ENCODE results near the gene MBIP.
A peak's percentile ranks its signal among the peaks of the same experiment; 100 is the strongest.
"Not testable (repeated sequence)": the region's sequence is repeated elsewhere in the genome, so short reads cannot be mapped to it uniquely, and the experiment has no call there.

Gene MBIP, protein sequence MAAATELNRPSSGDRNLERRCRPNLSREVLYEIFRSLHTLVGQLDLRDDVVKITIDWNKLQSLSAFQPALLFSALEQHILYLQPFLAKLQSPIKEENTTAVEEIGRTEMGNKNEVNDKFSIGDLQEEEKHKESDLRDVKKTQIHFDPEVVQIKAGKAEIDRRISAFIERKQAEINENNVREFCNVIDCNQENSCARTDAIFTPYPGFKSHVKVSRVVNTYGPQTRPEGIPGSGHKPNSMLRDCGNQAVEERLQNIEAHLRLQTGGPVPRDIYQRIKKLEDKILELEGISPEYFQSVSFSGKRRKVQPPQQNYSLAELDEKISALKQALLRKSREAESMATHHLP

DNA sequence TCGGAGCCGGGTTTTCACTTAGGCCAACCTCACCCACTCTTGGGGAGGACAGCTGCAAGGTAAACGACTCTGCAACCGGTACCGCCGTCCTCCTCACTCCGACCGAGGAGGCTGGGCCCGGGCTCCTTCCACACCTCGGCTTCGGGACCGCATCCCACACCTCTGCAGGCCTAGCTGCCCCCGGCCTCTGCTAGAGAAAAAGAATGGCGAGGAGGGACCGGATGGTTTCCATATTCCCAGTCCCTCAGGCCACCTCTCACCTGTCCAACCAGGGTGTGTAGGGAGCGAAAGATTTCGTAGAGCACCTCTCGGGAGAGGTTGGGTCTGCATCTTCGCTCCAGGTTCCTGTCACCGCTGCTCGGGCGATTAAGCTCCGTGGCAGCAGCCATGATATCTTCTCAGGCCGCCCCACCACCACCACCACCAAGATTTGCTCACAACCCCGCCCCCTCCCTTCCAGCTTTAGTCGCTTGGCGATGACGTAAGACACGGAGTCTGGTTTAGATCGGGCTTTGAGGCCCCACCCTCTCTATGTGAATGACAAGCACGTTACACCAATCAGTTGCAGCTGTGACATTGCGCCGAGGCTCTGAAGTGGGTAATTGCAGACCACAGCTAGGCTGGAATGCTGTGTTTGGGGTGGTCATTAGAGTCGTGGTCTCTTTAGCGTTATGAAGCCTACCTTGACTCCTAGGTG is at the start of gene MBIP:
Gene MBIP, minus strand, starts transcription at position 438 of the 697 bp plus-strand sequence. Its CDS starts 49 bp downstream, at position 389.
- peak; percentile 98 for DNase-seq

- DNase-seq: no peak
Measured at GRCh38 chr14:36367985-36368774, 47.7 kb upstream of the MBIP start.

- DNase-seq: no peak
Measured at GRCh38 chr14:36365766-36366165, 45.3 kb upstream of the MBIP start.

GRCh38 chr14:36363704-36364103 is 43.3 kb upstream of the MBIP start:
- DNase-seq: peak; percentile 62

DNA sequence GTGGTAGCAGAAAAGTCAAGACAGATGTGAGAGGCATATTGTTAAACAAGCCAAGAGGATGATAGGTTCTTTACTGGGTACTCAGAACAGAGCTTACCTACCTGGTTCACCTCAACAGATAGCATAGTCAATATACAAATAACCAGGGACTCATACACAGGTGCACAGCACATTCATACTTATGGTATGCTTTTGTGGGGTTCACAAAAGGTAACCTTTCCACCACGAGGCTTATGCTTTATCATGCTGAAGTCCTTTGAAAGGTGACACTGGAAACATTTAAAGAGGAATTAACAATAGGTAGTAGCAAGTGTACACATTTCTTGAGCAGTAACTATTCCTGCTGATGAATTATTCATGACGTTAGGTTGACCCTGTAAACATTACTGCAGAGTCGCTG is 42.2 kb upstream of the MBIP start:
- no peak for DNase-seq

GRCh38 chr14:36361210-36361853 is 40.9 kb upstream of the MBIP start:
- DNase-seq: no peak

GRCh38 chr14:36356862-36357261 is 36.4 kb upstream of the MBIP start:
- no peak for DNase-seq

GRCh38 chr14:36346052-36346451 is 25.6 kb upstream of the MBIP start:
- DNase-seq: no peak

GRCh38 chr14:36344211-36344610 is 23.8 kb upstream of the MBIP start:
- no peak for DNase-seq

DNA sequence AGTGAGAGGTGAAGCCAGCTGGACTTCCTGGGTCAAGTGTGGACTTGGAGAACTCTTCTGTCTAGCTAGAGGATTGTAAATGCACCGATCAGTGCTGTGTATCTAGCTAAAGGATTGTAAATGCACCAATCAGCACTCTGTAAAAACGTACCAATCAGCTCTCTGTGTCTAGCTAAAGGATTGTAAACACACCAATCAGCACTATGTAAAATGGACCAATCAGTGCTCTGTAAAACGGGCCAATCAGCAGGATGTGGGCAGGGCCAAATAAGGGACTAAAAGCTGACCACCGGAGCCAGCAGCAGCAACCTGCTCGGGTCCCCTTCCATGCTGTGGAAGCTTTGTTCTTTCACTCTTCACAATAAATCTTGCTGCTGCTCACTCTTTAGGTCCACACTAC is 21.4 kb upstream of the MBIP start:
- not testable (repeated sequence) for DNase-seq

DNA sequence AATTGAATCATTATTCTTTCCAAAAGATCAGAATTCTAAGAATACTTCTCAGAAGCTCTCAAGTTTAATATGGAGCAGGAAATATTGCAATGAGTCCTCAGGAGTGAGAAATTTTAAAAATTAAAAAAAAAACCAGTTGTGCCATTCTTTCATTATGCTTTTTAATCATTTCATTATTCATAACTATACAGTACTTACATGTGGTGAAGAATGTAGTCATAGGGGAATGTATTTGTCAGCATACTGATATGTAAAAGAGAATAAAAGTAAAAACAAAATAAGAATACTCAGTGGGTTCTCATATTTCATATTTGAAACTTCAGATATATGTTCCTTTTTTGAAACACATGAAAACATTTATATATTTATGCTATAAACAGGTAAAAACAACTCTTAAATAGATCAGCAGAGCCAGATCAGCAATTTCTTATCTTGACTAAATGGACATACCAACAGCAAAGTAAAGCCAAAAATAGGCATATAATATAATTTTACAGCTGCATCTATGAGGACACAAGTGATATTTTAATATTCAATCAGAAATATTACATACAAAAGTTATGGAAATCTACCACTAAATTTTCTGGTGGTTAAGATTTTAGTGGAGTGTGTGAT is 19.9 kb upstream of the MBIP start:
- DNase-seq: no peak

GRCh38 chr14:36339816-36340215 is 19.4 kb upstream of the MBIP start:
- DNase-seq: no peak

DNA sequence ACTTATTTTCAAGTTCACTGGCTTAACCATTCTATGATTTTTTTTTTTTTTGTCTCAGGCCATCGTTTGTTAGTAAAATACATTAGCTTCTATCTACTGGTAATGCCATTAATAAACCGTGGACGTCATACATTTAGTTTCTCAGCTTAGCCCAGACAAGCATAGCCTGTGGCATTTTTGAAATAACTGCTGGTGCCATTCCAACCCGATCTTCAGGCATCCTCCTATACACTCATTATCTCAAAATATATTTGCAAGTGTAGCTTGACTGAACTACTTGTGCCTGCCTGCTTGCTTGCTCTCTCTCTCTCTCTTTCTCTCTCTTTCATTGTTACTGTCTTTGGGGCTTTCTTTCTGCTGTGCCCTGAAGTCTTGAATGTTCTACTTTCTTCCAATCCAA is 12.7 kb upstream of the MBIP start:
- no peak for DNase-seq

DNA sequence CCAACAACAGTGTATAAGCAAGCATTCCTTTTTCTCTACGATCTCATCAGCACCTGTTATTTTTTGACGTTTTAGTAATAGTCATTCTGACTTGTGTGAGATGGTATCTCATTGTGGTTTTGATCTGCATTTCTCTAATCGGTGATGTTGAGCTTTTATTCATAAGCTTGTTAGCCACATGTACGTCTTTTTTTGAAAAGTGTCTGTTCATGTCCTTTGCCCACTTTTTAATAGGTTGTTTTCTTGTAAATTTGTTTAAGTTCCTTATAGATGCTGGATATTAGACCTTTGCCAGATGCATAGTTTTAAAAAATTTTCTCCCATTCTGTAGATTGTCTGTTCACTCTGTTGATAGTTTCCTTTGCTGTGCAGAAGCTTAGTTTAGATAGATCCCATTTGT is 7.1 kb upstream of the MBIP start:
- DNase-seq: not testable (repeated sequence)

GRCh38 chr14:36325853-36326252 is 5.4 kb upstream of the MBIP start:
- no peak for DNase-seq

GRCh38 chr14:36324897-36325296 is 4.5 kb upstream of the MBIP start:
- DNase-seq: no peak

DNA sequence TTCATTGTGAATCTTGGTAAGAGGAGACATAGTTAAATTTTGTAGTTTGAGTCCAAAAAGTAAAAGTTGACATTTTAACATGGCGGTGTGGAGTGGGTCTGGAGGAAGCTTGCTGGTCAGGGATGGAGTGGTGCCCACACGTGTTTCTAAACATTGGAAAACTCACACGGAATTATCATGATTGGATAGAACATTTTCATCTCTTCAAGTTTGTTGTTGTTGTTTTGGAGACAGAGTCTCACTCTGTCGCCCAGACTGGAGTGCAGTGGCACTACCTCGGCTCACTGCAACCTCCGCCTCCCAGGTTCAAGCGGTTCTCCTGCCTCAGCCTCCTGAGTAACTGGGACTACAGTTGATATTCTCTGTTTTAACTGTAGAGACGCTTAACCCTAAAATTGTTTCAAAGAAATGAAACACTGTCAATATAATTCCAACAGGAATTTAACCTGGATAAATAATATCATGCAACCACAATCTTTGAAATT is 502 bp upstream of the MBIP start:
- no peak for DNase-seq

DNA sequence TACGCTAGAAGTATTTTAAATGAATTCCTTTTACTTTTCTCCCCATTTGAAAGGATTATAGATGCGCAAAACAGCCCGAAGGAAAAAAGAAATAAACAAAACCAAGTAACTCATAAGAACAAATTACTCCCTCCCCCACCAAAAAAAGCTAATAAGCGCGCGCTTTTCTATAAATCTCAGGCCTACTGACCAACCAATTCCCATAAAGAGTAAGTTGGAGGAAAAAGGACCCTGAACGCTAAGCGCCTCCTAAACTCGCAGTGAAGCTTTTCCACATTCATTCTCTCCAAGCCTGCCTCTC is 588 bp downstream of the MBIP start:
- DNase-seq: no peak

DNA sequence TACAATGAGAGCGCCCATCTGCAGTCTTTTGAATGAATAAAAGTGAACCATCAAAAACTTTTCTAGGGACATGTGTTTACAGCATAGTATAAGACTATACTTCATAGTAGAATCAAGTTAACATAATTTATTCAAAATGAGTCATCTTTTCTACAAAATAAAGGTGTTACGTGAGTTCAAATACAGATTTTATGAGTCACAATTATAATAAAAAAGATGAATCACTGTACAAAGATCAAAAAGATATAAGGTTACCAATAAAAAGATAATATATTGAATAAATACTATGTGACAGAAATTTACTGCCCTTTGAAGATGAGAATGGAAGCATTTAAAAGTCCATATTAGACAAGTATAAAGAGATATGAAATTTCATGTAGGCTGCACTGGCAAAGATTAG is 2.8 kb downstream of the MBIP start:
- DNase-seq: no peak

DNA sequence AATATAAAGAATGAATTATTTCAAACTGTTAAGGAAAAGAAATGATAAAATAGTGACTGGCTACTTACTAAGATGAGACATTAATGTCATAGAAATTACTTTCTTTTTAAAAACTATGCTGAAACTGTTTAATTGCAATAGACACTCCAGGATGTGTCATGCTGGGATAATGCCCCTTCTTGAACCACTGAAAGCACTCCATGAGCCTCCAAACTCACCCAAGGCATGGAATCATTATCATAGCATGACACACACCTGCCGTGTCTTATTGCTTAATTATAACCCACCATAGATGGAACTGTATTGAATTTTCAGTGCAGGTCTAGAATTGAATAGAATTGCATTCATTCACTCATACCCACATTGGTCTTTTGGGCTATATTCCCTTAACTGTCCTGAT is 4.3 kb downstream of the MBIP start:
- no peak for DNase-seq

DNA sequence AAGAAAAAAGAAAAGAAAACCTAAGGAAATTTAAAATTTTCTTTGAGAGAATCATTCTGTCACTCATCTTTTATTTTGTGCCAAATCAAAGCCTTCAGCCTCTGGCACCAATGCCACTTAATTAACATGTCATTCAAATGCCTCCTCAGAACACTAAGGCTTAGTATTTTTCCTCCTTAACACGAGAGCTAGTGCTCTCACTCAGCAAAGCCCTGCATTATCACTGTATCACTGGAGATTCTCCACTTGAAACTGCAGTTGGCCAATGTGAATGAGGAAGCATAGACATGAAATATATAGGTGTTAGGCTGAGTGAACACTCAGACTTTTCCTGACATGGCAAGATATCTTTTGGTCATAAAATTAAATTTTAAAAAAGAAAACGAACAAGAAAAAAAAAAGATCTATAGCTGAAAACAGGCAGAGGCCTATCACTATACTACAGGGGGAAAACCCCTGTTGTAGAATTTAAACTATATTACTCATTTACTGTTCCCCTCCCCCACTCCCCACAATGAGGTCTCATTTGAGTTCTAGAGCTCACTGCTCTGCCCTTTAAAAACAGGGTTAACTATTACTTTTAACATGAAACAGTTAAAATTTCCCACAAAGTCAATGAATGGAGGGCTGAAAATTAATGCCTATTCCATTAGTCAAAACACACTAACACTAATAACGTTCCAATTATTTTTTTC is 5.1 kb downstream of the MBIP start:
- DNase-seq: no peak

GRCh38 chr14:36313898-36314297 is 6.5 kb downstream of the MBIP start:
- no peak for DNase-seq
